GM12878 (cell line): Measurements from ENCODE around the gene COL13A1. TPM values are rescaled to one million over a fixed set of nuclear protein-coding genes. Genes with fewer than 3 reads are reported as not detected.

Experiments
- ATAC-seq: fragments of 200-7000 bp; cut with Tn5 transposase; 3 replicates; pipeline ENCODE4 v1.9.1; 2020; ENCODE audit warnings: mild to moderate bottlenecking, moderate library complexity
- BruUV-seq: library from RNA; stranded (reverse); fragments of 400-500 nt; replicated peaks from 2 replicates; lab custom pipeline; 2021; lab: Mats Ljungman, UMichigan
- CTCF ChIA-PET: fragments of 300-600 bp; sonication (Branson Sonifier 250); formaldehyde crosslinking; extraction: SDS; loops from one replicate; lab custom pipeline; 2021; ENCODE audit warnings: inconsistent platforms; lab: Yijun Ruan, JAX
- POLR2A ChIA-PET: fragments of 350-600 bp; formaldehyde crosslinking; extraction: SDS; loops from one replicate; lab custom pipeline; 2021; ENCODE audit warnings: inconsistent platforms; lab: Charles Lee
- RAD21 ChIA-PET: fragments of 300-600 bp; sonication (Branson Sonifier 250); formaldehyde crosslinking; loops from one replicate; lab custom pipeline; 2023; ENCODE audit warnings: antibody characterized with exemption; ENCODE audit not compliant: unreplicated experiment; lab: Charles Lee
- SMC1A ChIA-PET: fragments of 300-600 bp; sonication (Branson Sonifier 250); formaldehyde crosslinking; loops from one replicate; lab custom pipeline; 2023; ENCODE audit not compliant: unreplicated experiment, uncharacterized antibody; lab: Charles Lee
- DNase-seq: peaks from one replicate; pipeline ENCODE4 v3.0.0-alpha.2; 2011; ENCODE audit warnings: low read depth, low spot score
- FAIRE-seq: peaks from 3 replicates; lab custom pipeline; 2011; peaks lifted over from hg19 to GRCh38; lab: Jason Lieb, UNC
- H2AFZ ChIP-seq: 2 replicates; pipeline ENCODE4 v1.6.0; 2011; ENCODE audit warnings: low read depth, low read length, control low read depth; ENCODE audit not compliant: control insufficient read depth
- H3K27ac ChIP-seq: 2 replicates; pipeline ENCODE4 v1.5.1; 2011; ENCODE audit warnings: control low read depth; ENCODE audit not compliant: control insufficient read depth, insufficient read depth
- H3K27me3 ChIP-seq, 2 experiments: replicated peaks in 1 of 2; 2 replicates each; pipeline versions ENCODE4 v1.6.0 to v1.6.1; 2011; ENCODE audit warnings: low read length in 1 of 2; ENCODE audit not compliant: control insufficient read depth in 2 of 2, insufficient read depth in 2 of 2
- H3K36me3 ChIP-seq, 2 experiments: 2 replicates each; pipeline ENCODE4 v1.5.1; 2011; ENCODE audit warnings: low read length in 1 of 2; ENCODE audit not compliant: control insufficient read depth in 2 of 2, insufficient read depth in 2 of 2
- H3K4me1 ChIP-seq: 2 replicates; pipeline ENCODE4 v1.6.1; 2011; ENCODE audit warnings: mild to moderate bottlenecking, low read length, moderate library complexity, mixed read lengths; ENCODE audit not compliant: control insufficient read depth, insufficient read depth
- H3K4me2 ChIP-seq: 2 replicates; pipeline ENCODE4 v1.6.0; 2011; ENCODE audit warnings: control low read depth; ENCODE audit not compliant: control insufficient read depth, insufficient read depth
- H3K4me3 ChIP-seq: fragments of 200-600 bp; sonication (generic); 2 replicates; pipeline ENCODE4 v1.5.1; 2016
- H3K79me2 ChIP-seq: 2 replicates; pipeline ENCODE4 v1.6.0; 2011; ENCODE audit warnings: low read length; ENCODE audit not compliant: control insufficient read depth, insufficient read depth
- H3K9ac ChIP-seq: 2 replicates; pipeline ENCODE4 v1.8.0; 2011; ENCODE audit warnings: low read length, control low read depth, mixed read lengths; ENCODE audit not compliant: control insufficient read depth, insufficient read depth
- H3K9me3 ChIP-seq: replicated peaks from 3 replicates; pipeline ENCODE4 v1.5.1; 2011; ENCODE audit warnings: mild to moderate bottlenecking, low read length; ENCODE audit not compliant: control insufficient read depth, insufficient read depth
- H4K20me1 ChIP-seq: 2 replicates; pipeline ENCODE4 v1.6.0; 2011; ENCODE audit not compliant: control insufficient read depth, insufficient read depth
- CUX1 ChIP-seq: IDR thresholded peaks from 2 replicates; pipeline ENCODE4 v1.6.1; 2012; ENCODE audit warnings: improper control_type of control experiment, low read depth, low read length; ENCODE audit not compliant: insufficient replicate concordance
- RAD51 ChIP-seq: fragments of 450-650 bp; IDR thresholded peaks from 2 replicates; pipeline ENCODE4 v1.6.1; 2016; ENCODE audit warnings: moderate library complexity, mild to moderate bottlenecking, inconsistent platforms
- RUNX3 ChIP-seq: IDR thresholded peaks from 2 replicates; pipeline ENCODE4 v1.6.1; 2012; ENCODE audit warnings: low read length, inconsistent platforms
- WGBS: methylation state at CpG from one replicate; pipeline ENCODE4 v1.1.6; 2016; ENCODE audit warnings: low lambda C conversion rate; ENCODE audit not compliant: insufficient replicate concordance, insufficient coverage; ENCODE audit errors: missing lambda C conversion rate; 5-methylcytosine and 5-hydroxymethylcytosine counted together
- in situ Hi-C: fragments of 300-500 bp; cut with MboI; formaldehyde crosslinking; loops from 9 replicates; pipeline ENCODE4 v1.14.3; 2018; ENCODE audit warnings: mixed read lengths
- intact Hi-C: fragments of 100-400 bp; cut with micrococcal nuclease; formaldehyde crosslinking; loops from one replicate; pipeline ENCODE4 v1.14.2; 2022; ENCODE audit not compliant: unreplicated experiment
- polyA plus RNA-seq, 11 experiments: library from polyadenylated mRNA; depleted of rRNA in 4 of 11; unstranded in 6 of 11; stranded (reverse) in 5 of 11; fragments of >200 nt; fragmentation: Nextera tagmentation in 4 of 11; fragmentation: Illumina TruSeq in 1 of 11; extraction: Ambion mirVana in 4 of 11; extraction: Trizol in 1 of 11; gene quantifications; 1 replicate in 1 of 11; 2 replicates in 10 of 11; pipeline versions ENCODE4 v1.2.1 to v1.2.3, GENCODE V29; 2011 to 2016; ENCODE audit warnings: inconsistent platforms in 2 of 11, missing spikeins in 2 of 11, low read depth in 1 of 11
- total RNA-seq, 4 experiments: library from RNA; depleted of rRNA in 3 of 4; stranded (reverse); fragments of >200 nt in 3 of 4; fragmentation: Illumina TruSeq in 1 of 4; extraction: Trizol in 1 of 4; gene quantifications; 2 replicates each; pipeline versions ENCODE4 v1.2.1 to v1.2.3, GENCODE V29; 2013 to 2021
- TF ChIP-seq, protein P1 (sequence below): fragments of 450-650 bp; IDR thresholded peaks from 2 replicates; pipeline ENCODE4 v1.6.1; 2017; ENCODE audit warnings: borderline replicate concordance

COL13A1 gene
- total and polyA plus RNA-seq, 10 of the 15 experiments (the other 5 are each of a cell fraction or from before 2014, with no cell fraction given): 0.03 to 0.15 (median 0.05) TPM; not detected in 7

- TF ChIP-seq CUX1 (no peak), RAD51 (no peak), RUNX3 (no peak)
Measured at GRCh38 chr10:69791812-69792211, 9.9 kb upstream of the COL13A1 start (continued).

GRCh38 chr10:69792341-69792740, 9.4 kb upstream of the COL13A1 start:
- SMC1A ChIA-PET: no interaction called here

More at GRCh38 chr10:69792341-69792740, 9.4 kb upstream of the COL13A1 start:
- Histone ChIP-seq H3K79me2 (no peaks in the 10 kb centered on the region), H3K4me2 (no peak overlapping the region), H3K4me1 (no peaks in the 10 kb centered on the region), H3K27ac (no peak overlapping the region), H4K20me1 (no peaks in the 10 kb centered on the region), H3K9ac (no peak overlapping the region), H3K4me3 (no peak overlapping the region), H3K27me3 (no peaks in the 10 kb centered on the region; a peak in 2 of 4 replicates), H3K36me3 (no peaks in the 10 kb centered on the region), H3K9me3 (no peaks in the 10 kb centered on the region; the same call in 2 of the 3 replicates), H2AFZ (no peak overlapping the region)
- DNase-seq (no peak), ATAC-seq (no peak), FAIRE-seq (no peak)
- intact Hi-C loops: no loop called here
- POLR2A ChIA-PET: no interaction called here
- 0% methylated on average over 1 of the region's 1 CpG for WGBS
- in situ Hi-C loops: no loop called here
- TF ChIP-seq, protein P1, sequence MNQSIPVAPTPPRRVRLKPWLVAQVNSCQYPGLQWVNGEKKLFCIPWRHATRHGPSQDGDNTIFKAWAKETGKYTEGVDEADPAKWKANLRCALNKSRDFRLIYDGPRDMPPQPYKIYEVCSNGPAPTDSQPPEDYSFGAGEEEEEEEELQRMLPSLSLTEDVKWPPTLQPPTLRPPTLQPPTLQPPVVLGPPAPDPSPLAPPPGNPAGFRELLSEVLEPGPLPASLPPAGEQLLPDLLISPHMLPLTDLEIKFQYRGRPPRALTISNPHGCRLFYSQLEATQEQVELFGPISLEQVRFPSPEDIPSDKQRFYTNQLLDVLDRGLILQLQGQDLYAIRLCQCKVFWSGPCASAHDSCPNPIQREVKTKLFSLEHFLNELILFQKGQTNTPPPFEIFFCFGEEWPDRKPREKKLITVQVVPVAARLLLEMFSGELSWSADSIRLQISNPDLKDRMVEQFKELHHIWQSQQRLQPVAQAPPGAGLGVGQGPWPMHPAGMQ: no peak
- RAD21 ChIA-PET: no interaction called here
- CTCF ChIA-PET: no interaction called here
- no TSS peak for BruUV-seq
